CD4-positive, alpha-beta T cell (primary cell): ENCODE measurements around the gene RTN4RL2. TPM values are rescaled to one million over a fixed set of nuclear protein-coding genes. Genes with fewer than 3 reads are reported as not detected.

ENCODE experiments used
- ATAC-seq: fragments of 200-7000 bp; cut with Tn5 transposase; one replicate; pipeline ENCODE4 v1.10.0; 2022; ENCODE audit warnings: mild to moderate bottlenecking; ENCODE audit not compliant: poor library complexity
- CTCF ChIA-PET: fragments of 350-600 bp; sonication (Branson Sonifier 250); formaldehyde crosslinking; loops from one replicate; lab custom pipeline; 2021; ENCODE audit warnings: antibody characterized with exemption, inconsistent platforms; lab: Charles Lee
- POLR2A ChIA-PET: fragments of 350-600 bp; sonication (Branson Sonifier 250); formaldehyde crosslinking; loops from one replicate; lab custom pipeline; 2021; ENCODE audit warnings: antibody characterized with exemption, inconsistent platforms; lab: Charles Lee
- DNase-seq, 14 experiments: peaks; one replicate each; pipeline ENCODE4 v3.0.0-alpha.2; 2013 to 2020; ENCODE audit warnings: mixed read lengths in 2 of 14
- H3K27ac ChIP-seq, 2 donors: one replicate each; pipeline versions ENCODE4 v1.5.1 to v1.7.0; 2013; ENCODE audit warnings: low read length in 2 of 2, low read depth in 1 of 2, mild to moderate bottlenecking in 1 of 2
- H3K27me3 ChIP-seq, 2 experiments: 1 replicate in 1 of 2; 2 replicates in 1 of 2; pipeline versions ENCODE4 v1.6.1 to v1.7.0; 2013; ENCODE audit warnings: low read length in 2 of 2, control low read depth in 1 of 2, mild to moderate bottlenecking in 1 of 2, moderate library complexity in 1 of 2; ENCODE audit not compliant: insufficient read depth in 2 of 2, control insufficient read depth in 1 of 2
- H3K36me3 ChIP-seq: one replicate; pipeline ENCODE4 v1.6.1; 2013; ENCODE audit warnings: low read length, control low read depth; ENCODE audit not compliant: insufficient read depth
- H3K4me1 ChIP-seq: one replicate; pipeline ENCODE4 v1.6.1; 2013; ENCODE audit warnings: low read length, control low read depth; ENCODE audit not compliant: insufficient read depth
- H3K4me3 ChIP-seq: one replicate; pipeline ENCODE4 v1.5.1; 2013; ENCODE audit warnings: mild to moderate bottlenecking, low read length, moderate library complexity
- H3K9me3 ChIP-seq, 2 experiments: 1 replicate in 1 of 2; 2 replicates in 1 of 2; pipeline versions ENCODE4 v1.6.1 to v1.7.0; 2013; ENCODE audit warnings: low read length in 2 of 2, mild to moderate bottlenecking in 2 of 2, control low read depth in 1 of 2, moderate library complexity in 1 of 2; ENCODE audit not compliant: control insufficient read depth in 1 of 2, insufficient read depth in 1 of 2
- H3K27ac Mint-ChIP-seq: one replicate; pipeline ENCODE4 v1.8.0; 2020; ENCODE audit warnings: mixed read lengths
- H3K27me3 Mint-ChIP-seq: one replicate; pipeline ENCODE4 v1.8.0; 2021; ENCODE audit warnings: mixed read lengths
- H3K36me3 Mint-ChIP-seq: one replicate; pipeline ENCODE4 v1.8.0; 2021; ENCODE audit warnings: low read depth, mixed read lengths
- H3K4me1 Mint-ChIP-seq: one replicate; pipeline ENCODE4 v1.8.0; 2021; ENCODE audit warnings: low read depth, mixed read lengths
- H3K4me3 Mint-ChIP-seq: one replicate; pipeline ENCODE4 v1.8.0; 2020; ENCODE audit warnings: mild to moderate bottlenecking, mixed read lengths
- H3K9me3 Mint-ChIP-seq: one replicate; pipeline ENCODE4 v1.8.0; 2020; ENCODE audit warnings: mixed read lengths
- CTCF ChIP-seq: fragments of 200-600 bp; IDR thresholded peaks from one replicate; pipeline ENCODE4 v1.8.0; 2022; ENCODE audit warnings: antibody characterized with exemption, mild to moderate bottlenecking
- intact Hi-C, 2 experiments: fragments of 100-400 bp; cut with DNase I in 1 of 2; cut with micrococcal nuclease in 1 of 2; formaldehyde crosslinking; loops; one replicate each; pipeline versions ENCODE4 v1.15.1 to v1.9.0; 2023 to 2025; cut with DNase I, micrococcal nuclease
- total RNA-seq, 174 experiments: library from RNA in 2 of 174; stranded (reverse) in 2 of 174; gene quantifications; one replicate each; pipeline ENCODE4 v1.2.3 and lab custom pipeline; 2021 to 2026

Gene RTN4RL2
- total RNA-seq, 2 experiments from 2014 or later: 0.17 to 0.19 TPM

- ATAC-seq (no peak), DNase-seq (no peak)
- H3K4me3 Mint-ChIP-seq: no peak overlapping the region
- Histone ChIP-seq H3K27me3 (no peaks in the 10 kb centered on the region), H3K9me3 (no peaks in the 10 kb centered on the region), H3K27ac (no peak overlapping the region), H3K4me1 (no peaks in the 10 kb centered on the region), H3K36me3 (peaks cover 34% of the 10 kb centered on the region), H3K4me3 (no peak overlapping the region)
- no peak for TF ChIP-seq CTCF
- intact Hi-C loops: no loop called here
- ChIA-PET CTCF (no interaction called here), POLR2A (no interaction called here)
- H3K27ac Mint-ChIP-seq: no peak overlapping the region
- H3K4me1 Mint-ChIP-seq: no peaks in the 10 kb centered on the region
- peaks cover 24% of the 10 kb centered on the region for H3K36me3 Mint-ChIP-seq
- H3K9me3 Mint-ChIP-seq: no peaks in the 10 kb centered on the region
- no peaks in the 10 kb centered on the region for H3K27me3 Mint-ChIP-seq
These were observed 42.5 kb downstream of the RTN4RL2 start for GRCh38 chr11:57502870-57503269.

- Histone ChIP-seq H3K36me3 (peaks cover 27% of the 10 kb centered on the region), H3K27me3 (no peaks in the 10 kb centered on the region), H3K4me3 (no peak overlapping the region), H3K4me1 (no peaks in the 10 kb centered on the region), H3K27ac (no peak overlapping the region), H3K9me3 (no peaks in the 10 kb centered on the region)
- ChIA-PET POLR2A (no interaction called here), CTCF (interaction anchor here (1.0 kb wide), 1 partner anchor 24 kb away, joined by 3 read pairs; no protein-coding TSS in a partner anchor)
- TF ChIP-seq CTCF: no peak
- H3K36me3 Mint-ChIP-seq: peaks cover 24% of the 10 kb centered on the region
- H3K27me3 Mint-ChIP-seq: no peaks in the 10 kb centered on the region
- intact Hi-C loops: no loop called here
- no peak for DNase-seq
- no peak for ATAC-seq
- H3K4me3 Mint-ChIP-seq: no peak overlapping the region
- no peak overlapping the region for H3K27ac Mint-ChIP-seq
- H3K9me3 Mint-ChIP-seq: no peaks in the 10 kb centered on the region
- no peaks in the 10 kb centered on the region for H3K4me1 Mint-ChIP-seq
These were observed 44.2 kb downstream of the RTN4RL2 start for GRCh38 chr11:57504511-57504910.

GRCh38 chr11:57506522-57506921, 46.2 kb downstream of the RTN4RL2 start:
- H3K9me3 Mint-ChIP-seq: no peaks in the 10 kb centered on the region
- H3K36me3 Mint-ChIP-seq: peaks cover 14% of the 10 kb centered on the region
- ChIA-PET CTCF (interaction anchor here (1.2 kb wide), 1 partner anchor 10 kb away, joined by 3 read pairs; no protein-coding TSS in a partner anchor), POLR2A (interaction anchor here (1.0 kb wide), 1 partner anchor 33 kb away, joined by 3 read pairs; no protein-coding TSS in a partner anchor)
- H3K27ac Mint-ChIP-seq: no peak overlapping the region
- H3K4me3 ChIP-seq: no peak overlapping the region
- no peak overlapping the region for H3K4me3 Mint-ChIP-seq
- H3K27me3 ChIP-seq: no peaks in the 10 kb centered on the region
- no peak for TF ChIP-seq CTCF
- no peaks in the 10 kb centered on the region for H3K27me3 Mint-ChIP-seq
- intact Hi-C loops: no loop called here
- H3K9me3 ChIP-seq: no peaks in the 10 kb centered on the region
- no peaks in the 10 kb centered on the region for H3K4me1 ChIP-seq
- H3K27ac ChIP-seq: no peak overlapping the region
- DNase-seq (no peak), ATAC-seq (no peak)
- peaks cover 13% of the 10 kb centered on the region for H3K36me3 ChIP-seq
- peaks cover 6% of the 10 kb centered on the region for H3K4me1 Mint-ChIP-seq
